ENCODE measurements around the gene SH3GLB1. TPM values are rescaled to one million over a fixed set of nuclear protein-coding genes. Genes with fewer than 3 reads are reported as not detected.

SH3GLB1 gene
- total and polyA plus RNA-seq, 9 of the 15 experiments (the other 6 are each of a cell fraction or from before 2014, with no cell fraction given) = 8.6 to 34.2 (median 24.2) TPM

DNA sequence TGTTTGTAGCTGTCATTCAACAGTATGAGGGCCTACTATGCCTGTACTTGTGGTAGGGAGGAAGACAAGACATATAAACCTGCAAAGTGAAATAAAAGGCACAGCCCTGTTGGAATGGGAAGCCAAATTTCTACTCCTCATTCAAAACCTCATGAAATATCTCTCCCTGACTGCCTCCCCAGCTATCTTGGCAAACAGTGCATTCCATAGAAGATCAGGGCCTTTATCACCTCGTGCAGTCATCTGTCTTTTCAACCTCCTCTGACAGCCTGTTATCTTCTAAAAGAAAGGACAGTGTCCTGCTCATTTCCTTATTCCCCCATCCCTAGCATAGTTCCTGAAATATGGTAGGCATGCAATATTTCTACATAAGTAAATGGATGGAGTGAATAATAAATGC is 71.0 kb downstream of the SH3GLB1 start (continued):
- TF ChIP-seq, protein P1, sequence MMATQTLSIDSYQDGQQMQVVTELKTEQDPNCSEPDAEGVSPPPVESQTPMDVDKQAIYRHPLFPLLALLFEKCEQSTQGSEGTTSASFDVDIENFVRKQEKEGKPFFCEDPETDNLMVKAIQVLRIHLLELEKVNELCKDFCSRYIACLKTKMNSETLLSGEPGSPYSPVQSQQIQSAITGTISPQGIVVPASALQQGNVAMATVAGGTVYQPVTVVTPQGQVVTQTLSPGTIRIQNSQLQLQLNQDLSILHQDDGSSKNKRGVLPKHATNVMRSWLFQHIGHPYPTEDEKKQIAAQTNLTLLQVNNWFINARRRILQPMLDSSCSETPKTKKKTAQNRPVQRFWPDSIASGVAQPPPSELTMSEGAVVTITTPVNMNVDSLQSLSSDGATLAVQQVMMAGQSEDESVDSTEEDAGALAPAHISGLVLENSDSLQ (IDR thresholded peaks at IDR 0.05) = peak; percentile 90
- TF ChIP-seq GATAD2B (IDR thresholded peaks at IDR 0.05; ENCODE audit: borderline replicate concordance) (peak; percentile 50; the same call in 1 of the 2 replicates), TEAD2 (tag; IDR thresholded peaks at IDR 0.05) (peak; percentile 70; the same call in 1 of the 2 replicates), TSC22D4 (tag; IDR thresholded peaks at IDR 0.05) (no peak), NR2C2 (CRISPR knock-in tag; IDR thresholded peaks at IDR 0.05) (no peak), NR2C2 (tag; IDR thresholded peaks at IDR 0.05) (no peak), EP400 (IDR thresholded peaks at IDR 0.05) (peak; percentile 34; the same call in 1 of the 2 replicates), TAL1 (IDR thresholded peaks at IDR 0.05) (peak; percentile 88), ZNF444 (CRISPR knock-in tag; IDR thresholded peaks at IDR 0.05) (no peak), CBX3 (IDR thresholded peaks at IDR 0.05; ENCODE audit: borderline replicate concordance in 1 of 2, low read length in 2 of 2) (peak in 1 of 2 experiments; percentile 16; a peak in 1 of 3 replicates), CBFA2T2 (conservative IDR thresholded peaks at IDR 0.05) (peak; percentile 92), GTF2E2 (tag; IDR thresholded peaks at IDR 0.05) (no peak), ZKSCAN8 (CRISPR knock-in tag; IDR thresholded peaks at IDR 0.05) (no peak), BHLHE40 (IDR thresholded peaks at IDR 0.05; ENCODE audit: low read length) (peak; percentile 54; the same call in 1 of the 2 replicates), ATF7 (IDR thresholded peaks at IDR 0.05) (peak; percentile 47), SIN3A (IDR thresholded peaks at IDR 0.05; ENCODE audit: borderline replicate concordance in 2 of 2, control insufficient read depth in 1 of 2, low read depth in 2 of 2, low read length in 2 of 2) (no peak), SOX6 (IDR thresholded peaks at IDR 0.05) (peak; percentile 94)
- TF ChIP-seq, protein P2, sequence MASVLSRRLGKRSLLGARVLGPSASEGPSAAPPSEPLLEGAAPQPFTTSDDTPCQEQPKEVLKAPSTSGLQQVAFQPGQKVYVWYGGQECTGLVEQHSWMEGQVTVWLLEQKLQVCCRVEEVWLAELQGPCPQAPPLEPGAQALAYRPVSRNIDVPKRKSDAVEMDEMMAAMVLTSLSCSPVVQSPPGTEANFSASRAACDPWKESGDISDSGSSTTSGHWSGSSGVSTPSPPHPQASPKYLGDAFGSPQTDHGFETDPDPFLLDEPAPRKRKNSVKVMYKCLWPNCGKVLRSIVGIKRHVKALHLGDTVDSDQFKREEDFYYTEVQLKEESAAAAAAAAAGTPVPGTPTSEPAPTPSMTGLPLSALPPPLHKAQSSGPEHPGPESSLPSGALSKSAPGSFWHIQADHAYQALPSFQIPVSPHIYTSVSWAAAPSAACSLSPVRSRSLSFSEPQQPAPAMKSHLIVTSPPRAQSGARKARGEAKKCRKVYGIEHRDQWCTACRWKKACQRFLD (CRISPR knock-in tag; IDR thresholded peaks at IDR 0.05) = 0 out of 2 replicates have a peak, but pooled peaks have one; percentile 52
- TF ChIP-seq, protein P3, sequence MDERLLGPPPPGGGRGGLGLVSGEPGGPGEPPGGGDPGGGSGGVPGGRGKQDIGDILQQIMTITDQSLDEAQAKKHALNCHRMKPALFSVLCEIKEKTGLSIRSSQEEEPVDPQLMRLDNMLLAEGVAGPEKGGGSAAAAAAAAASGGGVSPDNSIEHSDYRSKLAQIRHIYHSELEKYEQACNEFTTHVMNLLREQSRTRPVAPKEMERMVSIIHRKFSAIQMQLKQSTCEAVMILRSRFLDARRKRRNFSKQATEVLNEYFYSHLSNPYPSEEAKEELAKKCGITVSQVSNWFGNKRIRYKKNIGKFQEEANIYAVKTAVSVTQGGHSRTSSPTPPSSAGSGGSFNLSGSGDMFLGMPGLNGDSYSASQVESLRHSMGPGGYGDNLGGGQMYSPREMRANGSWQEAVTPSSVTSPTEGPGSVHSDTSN (CRISPR knock-in tag; IDR thresholded peaks at IDR 0.05; ENCODE audit: low read depth) = no peak; the same call in 1 of the 2 replicates
- TF ChIP-seq, protein P3 (tag; conservative IDR thresholded peaks at IDR 0.05; ENCODE audit: low read depth) = peak; percentile 90
- TF ChIP-seq, protein P4, sequence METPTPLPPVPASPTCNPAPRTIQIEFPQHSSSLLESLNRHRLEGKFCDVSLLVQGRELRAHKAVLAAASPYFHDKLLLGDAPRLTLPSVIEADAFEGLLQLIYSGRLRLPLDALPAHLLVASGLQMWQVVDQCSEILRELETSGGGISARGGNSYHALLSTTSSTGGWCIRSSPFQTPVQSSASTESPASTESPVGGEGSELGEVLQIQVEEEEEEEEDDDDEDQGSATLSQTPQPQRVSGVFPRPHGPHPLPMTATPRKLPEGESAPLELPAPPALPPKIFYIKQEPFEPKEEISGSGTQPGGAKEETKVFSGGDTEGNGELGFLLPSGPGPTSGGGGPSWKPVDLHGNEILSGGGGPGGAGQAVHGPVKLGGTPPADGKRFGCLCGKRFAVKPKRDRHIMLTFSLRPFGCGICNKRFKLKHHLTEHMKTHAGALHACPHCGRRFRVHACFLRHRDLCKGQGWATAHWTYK (CRISPR knock-in tag; IDR thresholded peaks at IDR 0.05) = peak; percentile 31; the same call in 1 of the 2 replicates

Data from K562 (cell line).